Body of pancreas (tissue), 4 donors: ENCODE data around the gene RAP1A. TPM values are rescaled to one million over a fixed set of nuclear protein-coding genes. Genes with fewer than 3 reads are reported as not detected.
A peak's percentile ranks its signal among the peaks of the same experiment; 100 is the strongest.

Experiments used
- ATAC-seq: fragments of 150-250 bp; one replicate; pipeline ENCODE4 v1.9.1; 2016
- DNase-seq, 4 donors: peaks; one replicate each; pipeline ENCODE4 v3.0.0-alpha.2; 2019
- H3K27ac ChIP-seq, 4 donors: fragments of 200-600 bp; sonication (generic); 1 replicate in 3 of 4; 2 replicates in 1 of 4; pipeline versions ENCODE4 v1.5.1 to v1.6.1; 2016 to 2019; ENCODE audit warnings: mild to moderate bottlenecking in 1 of 4, mixed read lengths in 1 of 4, moderate library complexity in 1 of 4
- H3K27me3 ChIP-seq, 2 donors: fragments of 200-600 bp; sonication (generic); one replicate each; pipeline ENCODE4 v1.6.0; 2016; ENCODE audit warnings: mild to moderate bottlenecking in 1 of 2
- H3K36me3 ChIP-seq, 2 donors: fragments of 200-600 bp; sonication (generic); replicated peaks in 1 of 2; 2 replicates each; pipeline ENCODE4 v1.5.1; 2016; ENCODE audit warnings: low read depth in 2 of 2; ENCODE audit not compliant: insufficient read depth in 1 of 2
- H3K4me1 ChIP-seq: fragments of 200-600 bp; sonication (generic); one replicate; pipeline ENCODE4 v1.6.0; 2016
- H3K4me3 ChIP-seq, 2 donors: fragments of 200-600 bp; sonication (generic); 1 replicate in 1 of 2; 2 replicates in 1 of 2; pipeline ENCODE4 v1.5.1; 2016 to 2019
- H3K9me3 ChIP-seq, 3 donors: fragments of 200-600 bp; sonication (generic); 1 replicate in 2 of 3; 2 replicates in 1 of 3; pipeline ENCODE4 v1.5.1; 2016
- POLR2A ChIP-seq, 3 donors: fragments of 450-650 bp; IDR thresholded peaks; one replicate each; pipeline ENCODE4 v1.6.1; 2016; ENCODE audit warnings: antibody characterized with exemption in 3 of 3, mild to moderate bottlenecking in 2 of 3
- WGBS, 2 donors: methylation state at CpG; one replicate each; pipeline ENCODE4 v1.1.5; 2017; 5-methylcytosine and 5-hydroxymethylcytosine counted together
- intact Hi-C: fragments of 100-400 bp; cut with DNase I; formaldehyde crosslinking; loops from one replicate; pipeline ENCODE4 v1.15.1; 2023
- total RNA-seq, 2 donors: library from RNA; depleted of rRNA; stranded (reverse); fragments of >200 nt; gene quantifications; one replicate each; pipeline ENCODE4 v1.1.0, GENCODE V29; 2016
- TF ChIP-seq, protein P1 (sequence below), 7 experiments: fragments of 450-650 bp in 4 of 7; fragments of 200-600 bp in 3 of 7; sonication (generic) in 3 of 7; IDR thresholded peaks; one replicate each; pipeline ENCODE4 v1.5.1; 2016 to 2019; ENCODE audit warnings: antibody characterized with exemption in 7 of 7

The RAP1A gene
- total RNA-seq, 2 donors from 2014 or later: 16.2 to 16.6 TPM

DNA sequence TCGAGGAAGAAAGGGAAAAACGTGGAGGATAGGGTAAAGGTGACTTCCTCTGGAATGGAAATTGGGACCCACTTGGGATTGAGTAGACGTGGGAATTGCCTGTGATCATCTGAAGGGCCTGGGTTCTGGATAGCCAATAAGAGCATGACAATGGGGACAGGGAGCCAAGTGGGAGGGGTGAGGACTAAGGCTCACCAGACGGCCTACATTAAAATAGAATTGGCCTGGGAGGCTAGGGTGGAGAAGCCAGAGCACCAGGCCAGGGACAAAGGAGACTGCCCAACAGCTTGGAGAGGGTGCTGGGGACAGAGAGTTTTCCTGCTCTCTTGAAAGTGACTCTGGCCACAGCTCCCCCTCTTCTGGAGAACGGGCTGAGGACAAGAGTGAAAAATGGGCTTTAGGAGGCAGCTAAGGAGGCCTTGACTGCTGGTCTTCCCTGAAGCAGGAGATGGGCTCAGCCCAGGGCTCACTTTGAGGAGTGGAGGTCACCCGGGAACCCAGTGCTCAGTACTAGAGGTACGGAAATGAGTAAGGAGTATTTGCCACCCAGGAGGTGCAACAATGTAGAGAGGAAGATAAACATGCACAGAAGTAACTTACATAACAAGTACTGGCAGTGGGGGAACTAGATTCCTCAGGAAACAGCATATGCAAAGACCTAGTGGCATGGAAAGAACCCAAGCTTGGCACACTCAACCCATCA lies 100.8 kb downstream of the RAP1A start:
- Histone ChIP-seq H3K36me3 (no peaks in the 10 kb centered on the region), H3K4me3 (no peak overlapping the region), H3K27ac (peak overlapping the region in 1 of 4 donors; percentile 39), H3K9me3 (no peaks in the 10 kb centered on the region), H3K27me3 (no peaks in the 10 kb centered on the region), H3K4me1 (no peaks in the 10 kb centered on the region)
- TF ChIP-seq POLR2A (IDR thresholded peaks at IDR 0.05): no peak
- TF ChIP-seq, protein P1, sequence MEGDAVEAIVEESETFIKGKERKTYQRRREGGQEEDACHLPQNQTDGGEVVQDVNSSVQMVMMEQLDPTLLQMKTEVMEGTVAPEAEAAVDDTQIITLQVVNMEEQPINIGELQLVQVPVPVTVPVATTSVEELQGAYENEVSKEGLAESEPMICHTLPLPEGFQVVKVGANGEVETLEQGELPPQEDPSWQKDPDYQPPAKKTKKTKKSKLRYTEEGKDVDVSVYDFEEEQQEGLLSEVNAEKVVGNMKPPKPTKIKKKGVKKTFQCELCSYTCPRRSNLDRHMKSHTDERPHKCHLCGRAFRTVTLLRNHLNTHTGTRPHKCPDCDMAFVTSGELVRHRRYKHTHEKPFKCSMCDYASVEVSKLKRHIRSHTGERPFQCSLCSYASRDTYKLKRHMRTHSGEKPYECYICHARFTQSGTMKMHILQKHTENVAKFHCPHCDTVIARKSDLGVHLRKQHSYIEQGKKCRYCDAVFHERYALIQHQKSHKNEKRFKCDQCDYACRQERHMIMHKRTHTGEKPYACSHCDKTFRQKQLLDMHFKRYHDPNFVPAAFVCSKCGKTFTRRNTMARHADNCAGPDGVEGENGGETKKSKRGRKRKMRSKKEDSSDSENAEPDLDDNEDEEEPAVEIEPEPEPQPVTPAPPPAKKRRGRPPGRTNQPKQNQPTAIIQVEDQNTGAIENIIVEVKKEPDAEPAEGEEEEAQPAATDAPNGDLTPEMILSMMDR (IDR thresholded peaks at IDR 0.05): no peak
- DNase-seq (no peak), ATAC-seq (no peak)
- 53 to 59% methylated on average over 7 of the region's 7 CpGs for WGBS, 2 donors
- intact Hi-C loops: no loop called here

DNA sequence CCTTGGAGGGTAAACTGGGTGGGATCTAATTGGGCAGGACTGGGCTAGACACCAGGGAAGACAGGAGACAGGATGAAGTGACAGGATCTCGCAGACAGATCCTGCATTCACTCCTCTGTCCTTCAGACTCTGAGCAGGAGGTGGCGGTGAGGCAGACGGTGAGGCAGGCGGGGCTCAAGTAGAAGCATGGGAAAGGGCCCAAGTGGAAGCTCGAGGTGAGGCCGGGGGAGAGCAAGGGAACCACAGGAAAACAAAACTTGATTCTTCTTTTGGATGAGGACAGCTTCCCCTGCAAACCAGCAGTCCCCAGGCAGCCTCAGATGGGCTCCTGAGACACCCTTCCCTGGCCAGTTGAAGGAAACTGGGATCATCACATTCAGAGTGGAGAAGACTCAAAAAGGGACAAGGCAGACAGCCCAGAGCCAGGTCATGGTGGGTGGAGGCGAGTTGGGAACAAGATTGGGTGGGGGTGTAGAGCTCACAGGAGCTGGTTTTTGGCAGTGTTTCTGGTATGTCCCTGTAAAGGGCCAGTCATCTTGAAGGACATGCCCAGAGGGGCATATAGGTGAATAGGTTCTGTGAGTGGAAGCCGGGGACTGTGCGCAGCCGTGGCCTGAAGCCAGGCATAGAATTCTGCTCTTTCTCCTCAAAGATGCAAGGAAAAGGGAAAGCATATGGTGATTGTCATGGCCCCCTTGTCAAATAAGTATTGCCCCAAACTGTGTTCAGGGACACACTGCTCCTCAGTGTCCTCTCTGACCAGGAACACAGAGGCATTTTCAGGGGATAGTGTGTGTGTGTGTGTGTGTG lies 101.6 kb downstream of the RAP1A start:
- no peaks in the 10 kb centered on the region for H3K36me3 ChIP-seq
- intact Hi-C loops: no loop called here
- no peak overlapping the region for H3K4me3 ChIP-seq
- H3K27me3 ChIP-seq: no peaks in the 10 kb centered on the region
- DNase-seq: no peak
- 58 to 60% methylated on average over 10 of the region's 10 CpGs for WGBS, 2 donors
- H3K27ac ChIP-seq: no peak overlapping the region
- no peaks in the 10 kb centered on the region for H3K9me3 ChIP-seq
- H3K4me1 ChIP-seq: no peaks in the 10 kb centered on the region
- TF ChIP-seq, protein P1 (IDR thresholded peaks at IDR 0.05): no peak
- no peak for TF ChIP-seq POLR2A (IDR thresholded peaks at IDR 0.05)
- no peak for ATAC-seq

DNA sequence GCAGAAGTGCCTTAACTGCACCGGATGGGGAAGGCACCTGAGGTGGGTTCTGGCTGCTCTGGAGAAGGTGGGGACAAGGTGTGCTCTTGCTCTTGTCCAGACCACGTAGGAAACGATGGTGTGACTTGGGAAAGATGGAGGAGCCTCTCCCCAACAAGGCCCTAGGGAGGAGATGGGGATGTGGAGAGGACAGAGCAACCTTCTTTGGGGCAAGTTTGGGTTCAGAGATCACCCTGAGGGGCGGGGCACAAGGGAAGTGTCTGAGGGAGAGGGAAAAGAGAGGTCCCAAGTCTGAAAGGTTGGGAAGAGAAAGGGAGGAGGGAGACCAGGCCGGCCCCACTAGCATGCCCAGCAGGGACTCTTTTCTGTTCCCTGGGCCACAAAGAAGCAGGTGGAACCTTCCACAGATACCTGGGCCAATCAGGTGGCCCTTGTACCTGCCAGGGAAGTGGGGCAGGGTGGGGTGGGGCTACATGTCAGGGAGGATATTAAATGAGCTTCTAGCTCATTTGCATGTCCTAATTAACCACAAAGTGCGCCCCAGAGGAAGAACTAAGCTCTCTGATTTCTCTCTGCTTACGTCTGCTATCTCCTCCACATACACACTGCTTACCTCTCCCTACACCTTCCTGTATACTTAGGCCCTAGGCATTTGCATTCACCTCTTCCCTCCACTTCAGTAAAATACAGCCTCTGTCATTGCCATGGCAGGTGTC lies 103.7 kb downstream of the RAP1A start:
- no peak overlapping the region for H3K27ac ChIP-seq
- no peaks in the 10 kb centered on the region for H3K9me3 ChIP-seq
- no peak for DNase-seq
- TF ChIP-seq POLR2A (IDR thresholded peaks at IDR 0.05): no peak
- TF ChIP-seq, protein P1 (IDR thresholded peaks at IDR 0.05): no peak
- ATAC-seq: no peak
- no peaks in the 10 kb centered on the region for H3K36me3 ChIP-seq
- H3K27me3 ChIP-seq: no peaks in the 10 kb centered on the region
- intact Hi-C loops: no loop called here
- no peak overlapping the region for H3K4me3 ChIP-seq
- WGBS, 2 donors: 59 to 63% methylated on average over 7 of the region's 7 CpGs
- no peaks in the 10 kb centered on the region for H3K4me1 ChIP-seq

DNA sequence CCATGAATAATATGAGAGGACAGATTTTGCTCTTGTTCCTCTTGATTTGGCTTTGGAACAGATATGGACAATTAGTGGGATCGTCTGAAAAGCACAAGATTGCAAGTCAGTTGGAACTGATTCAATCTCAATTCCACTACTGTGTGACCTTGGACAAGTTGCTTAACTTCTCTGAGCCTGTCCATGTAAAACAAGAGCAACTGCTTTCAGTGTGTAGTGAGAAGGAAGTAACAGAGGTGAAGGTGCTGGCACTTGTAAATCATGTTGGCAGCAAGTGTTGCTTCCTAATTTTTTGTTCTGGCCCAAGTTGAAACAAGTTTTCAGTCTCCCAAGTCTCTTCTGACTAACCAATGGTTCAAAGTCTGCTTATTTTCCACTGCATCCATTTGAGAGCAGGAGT lies 104.3 kb downstream of the RAP1A start:
- 8 to 15% methylated on average over 1 of the region's 1 CpG for WGBS, 2 donors
- intact Hi-C loops: no loop called here
- Histone ChIP-seq H3K9me3 (no peaks in the 10 kb centered on the region), H3K4me1 (no peaks in the 10 kb centered on the region), H3K36me3 (no peaks in the 10 kb centered on the region), H3K27ac (no peak overlapping the region), H3K27me3 (no peaks in the 10 kb centered on the region), H3K4me3 (no peak overlapping the region)
- no peak for DNase-seq
- no peak for ATAC-seq
- no peak for TF ChIP-seq POLR2A (IDR thresholded peaks at IDR 0.05)
- TF ChIP-seq, protein P1 (IDR thresholded peaks at IDR 0.05): no peak
